GM12872 (cell line): ENCODE measurements around the gene LMAN1.

Source experiments
- CTCF ChIP-seq: IDR thresholded peaks from 3 replicates; pipeline ENCODE4 v1.5.1; 2011; ENCODE audit warnings: low read depth, mild to moderate bottlenecking, low read length, moderate library complexity; ENCODE audit not compliant: insufficient read depth

Gene LMAN1

GRCh38 chr18:59358414-59358711, 702 bp downstream of the LMAN1 start:
- no peak for TF ChIP-seq CTCF

GRCh38 chr18:59357928-59358327, 1.1 kb downstream of the LMAN1 start:
- TF ChIP-seq CTCF = no peak

- TF ChIP-seq CTCF = no peak
These were observed 4.3 kb downstream of the LMAN1 start for GRCh38 chr18:59354731-59355130.

- no peak for TF ChIP-seq CTCF
These were observed 5.9 kb downstream of the LMAN1 start for GRCh38 chr18:59353079-59353680.

GRCh38 chr18:59352250-59352855, 6.7 kb downstream of the LMAN1 start:
- no peak for TF ChIP-seq CTCF

- TF ChIP-seq CTCF = no peak
These were observed 13.5 kb downstream of the LMAN1 start for GRCh38 chr18:59345556-59345955.

- TF ChIP-seq CTCF = no peak
These were observed 14.1 kb downstream of the LMAN1 start for GRCh38 chr18:59344996-59345395.
